GM18858 (cell line): Measurements from ENCODE around the gene FXR2.
"Not testable (repeated sequence)": the region's sequence is repeated elsewhere in the genome, so short reads cannot be mapped to it uniquely, and the experiment has no call there.

Source experiments
- ATAC-seq: cut with Tn5 transposase; IDR thresholded peaks from one replicate; pipeline ENCODE4 v1.9.1; 2021; ENCODE audit not compliant: unreplicated experiment

Gene FXR2

GRCh38 chr17:7629939-7630571, 15.4 kb upstream of the FXR2 start, which contains the start of gene SHBG:
TSS of gene SHBG (plus strand) at chr17:7630135. CDS start at chr17:7630173, 38 bp downstream.
- no peak for ATAC-seq

GRCh38 chr17:7627250-7628121, 12.8 kb upstream of the FXR2 start, which contains the start of gene SAT2:
TSS of gene SAT2 (minus strand) at chr17:7627821. CDS start at chr17:7627635, 186 bp downstream.
- ATAC-seq = no peak

GRCh38 chr17:7626956-7627249, 12.2 kb upstream of the FXR2 start:
- no peak for ATAC-seq

- ATAC-seq = no peak
Observed at GRCh38 chr17:7626307-7626706, 11.6 kb upstream of the FXR2 start.

GRCh38 chr17:7625749-7626148, 11.1 kb upstream of the FXR2 start:
- not testable (repeated sequence) for ATAC-seq

- no peak for ATAC-seq
Observed at GRCh38 chr17:7623661-7624060, 9.0 kb upstream of the FXR2 start.

- no peak for ATAC-seq
Observed at GRCh38 chr17:7620835-7621234, 6.1 kb upstream of the FXR2 start.

GRCh38 chr17:7618608-7619007, 3.9 kb upstream of the FXR2 start:
- ATAC-seq = no peak

GRCh38 chr17:7615265-7615747, 609 bp upstream of the FXR2 start:
- no peak for ATAC-seq

GRCh38 chr17:7613769-7614424, 800 bp downstream of the FXR2 start:
- no peak for ATAC-seq

- no peak for ATAC-seq
Observed at GRCh38 chr17:7612294-7612640, 2.4 kb downstream of the FXR2 start.

- ATAC-seq = no peak
Observed at GRCh38 chr17:7611635-7612293, 2.9 kb downstream of the FXR2 start.

- ATAC-seq = no peak
Observed at GRCh38 chr17:7610641-7611040, 4.1 kb downstream of the FXR2 start.

GRCh38 chr17:7606280-7606679, 8.4 kb downstream of the FXR2 start:
- no peak for ATAC-seq

GRCh38 chr17:7597561-7597960, 17.1 kb downstream of the FXR2 start:
- not testable (repeated sequence) for ATAC-seq

- ATAC-seq = no peak
Observed at GRCh38 chr17:7593296-7593695, 21.4 kb downstream of the FXR2 start.

GRCh38 chr17:7592422-7593021, 22.2 kb downstream of the FXR2 start:
- no peak for ATAC-seq

- no peak for ATAC-seq
Observed at GRCh38 chr17:7591596-7591995, 23.1 kb downstream of the FXR2 start.

GRCh38 chr17:7590743-7591142, 24.0 kb downstream of the FXR2 start:
- no peak for ATAC-seq

GRCh38 chr17:7589891-7590691, 24.6 kb downstream of the FXR2 start, which contains the start of gene SOX15:
TSS of gene SOX15 (minus strand) at chr17:7590094. CDS start at chr17:7589676, 418 bp downstream.
- no peak for ATAC-seq
